ENCODE data around the gene CTBP2.
"Not testable (repeated sequence)": the region's sequence is repeated elsewhere in the genome, so short reads cannot be mapped to it uniquely, and the experiment has no call there.

The CTBP2 gene

DNA sequence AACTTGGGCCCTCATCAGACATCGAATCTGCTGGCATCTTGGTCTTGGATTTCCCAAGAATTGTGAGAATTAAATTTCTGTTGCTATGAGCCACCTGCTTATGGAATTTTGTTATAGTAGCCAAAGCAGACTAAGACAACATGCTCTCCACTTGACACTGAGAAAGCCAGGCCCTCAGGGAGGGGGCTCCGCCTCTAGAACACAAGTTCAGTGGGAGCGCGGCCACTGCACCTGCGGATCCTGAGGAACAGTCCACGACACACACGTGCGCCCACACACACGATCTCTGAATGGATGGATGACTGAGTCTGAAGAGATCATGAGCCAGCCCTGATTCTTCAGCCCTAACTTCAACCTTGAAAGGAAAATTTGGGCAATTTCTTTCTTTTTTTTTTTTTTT, 73.7 kb downstream of the CTBP2 start:
- no peak for DNase-seq (ENCODE audit: low spot score)

DNA sequence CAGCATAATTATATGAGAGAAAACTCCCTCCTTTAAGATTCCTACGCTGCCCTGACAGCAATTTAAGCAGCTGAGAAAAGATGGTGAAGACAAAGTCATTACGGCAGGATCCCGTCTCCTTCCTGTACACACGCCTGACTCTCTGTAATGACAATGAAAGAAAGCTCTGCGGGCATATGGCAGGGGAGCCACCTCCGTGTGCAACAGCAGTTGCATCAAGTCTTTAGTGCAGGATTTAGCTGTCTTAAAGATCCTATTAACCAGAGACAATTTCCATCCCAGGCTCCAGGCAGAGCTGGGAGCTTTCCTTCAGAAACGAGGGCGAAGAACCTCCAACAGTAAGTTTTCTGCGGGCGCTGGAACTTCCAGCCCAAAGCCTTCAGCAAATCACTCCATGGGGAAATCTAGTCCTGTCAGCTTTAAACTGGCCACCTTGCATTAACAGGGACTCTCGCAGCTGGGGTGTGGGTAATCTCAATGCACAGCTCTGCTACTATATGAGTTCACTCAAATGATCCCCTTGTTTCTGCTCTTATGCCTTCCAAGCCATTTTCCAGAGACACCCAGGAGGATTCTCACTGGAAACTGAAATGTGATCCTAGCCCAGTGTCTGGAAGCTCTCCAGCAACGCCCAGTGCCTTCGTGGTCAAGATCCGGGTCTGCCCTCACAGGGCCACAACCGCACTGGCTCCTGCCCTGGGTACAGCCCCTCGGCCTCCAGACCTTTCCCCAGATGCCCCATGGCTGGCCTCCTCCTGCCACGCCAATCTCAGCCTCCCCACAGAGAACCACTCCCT, 74.9 kb downstream of the CTBP2 start:
- DNase-seq (ENCODE audit: low spot score): no peak

DNA sequence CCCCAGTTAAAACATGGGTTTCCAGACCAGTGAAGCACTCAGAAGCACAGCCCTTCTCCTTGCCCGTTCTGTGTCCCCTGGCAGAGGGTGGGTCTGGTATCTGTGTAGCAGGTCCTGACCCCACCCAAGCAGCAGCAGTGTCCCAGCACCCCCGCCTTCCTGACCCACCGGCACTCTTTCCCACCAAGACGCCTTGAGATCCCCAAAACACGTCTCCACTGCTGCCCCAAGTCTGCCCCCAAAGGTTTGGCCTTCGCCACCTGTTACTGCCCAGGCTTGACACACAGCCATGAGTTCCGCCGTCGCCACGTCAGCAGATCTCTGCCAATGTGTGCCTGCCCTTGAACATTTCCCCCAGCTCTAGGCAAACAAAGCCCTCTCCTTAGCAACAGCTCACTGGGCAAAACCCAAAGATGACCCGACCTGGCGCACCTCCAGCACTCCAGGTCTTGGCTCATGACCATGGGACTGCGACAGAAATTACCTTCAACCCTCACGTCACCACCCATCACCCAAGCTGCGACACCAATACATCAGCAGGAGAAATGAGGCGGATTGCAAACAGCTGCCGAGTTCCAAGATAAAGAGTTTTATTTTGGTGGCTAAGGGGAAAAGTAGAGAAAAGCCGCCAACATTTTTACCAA, 75.6 kb downstream of the CTBP2 start:
- no peak for DNase-seq (ENCODE audit: low spot score)

- DNase-seq (ENCODE audit: low spot score): no peak
These were observed 76.2 kb downstream of the CTBP2 start for GRCh38 chr10:125084191-125084613.

DNA sequence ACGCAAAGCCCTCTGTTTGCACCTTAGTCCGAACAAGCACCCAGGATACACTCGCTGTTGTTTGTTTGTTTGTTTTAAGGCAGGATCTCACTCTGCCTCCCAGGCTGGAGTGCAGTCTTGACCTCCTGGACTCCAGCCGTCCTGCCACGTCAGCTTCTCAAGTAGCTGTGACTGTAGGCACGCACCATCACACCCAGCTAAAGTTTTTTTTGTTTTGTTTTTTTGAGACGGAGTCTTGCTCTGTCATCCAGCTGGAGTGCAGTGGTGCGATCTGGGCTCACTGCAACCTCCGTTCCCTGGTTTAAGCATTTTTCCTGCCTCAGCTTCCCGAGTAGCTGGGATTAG, 76.8 kb downstream of the CTBP2 start:
- DNase-seq (ENCODE audit: low spot score): no peak

DNA sequence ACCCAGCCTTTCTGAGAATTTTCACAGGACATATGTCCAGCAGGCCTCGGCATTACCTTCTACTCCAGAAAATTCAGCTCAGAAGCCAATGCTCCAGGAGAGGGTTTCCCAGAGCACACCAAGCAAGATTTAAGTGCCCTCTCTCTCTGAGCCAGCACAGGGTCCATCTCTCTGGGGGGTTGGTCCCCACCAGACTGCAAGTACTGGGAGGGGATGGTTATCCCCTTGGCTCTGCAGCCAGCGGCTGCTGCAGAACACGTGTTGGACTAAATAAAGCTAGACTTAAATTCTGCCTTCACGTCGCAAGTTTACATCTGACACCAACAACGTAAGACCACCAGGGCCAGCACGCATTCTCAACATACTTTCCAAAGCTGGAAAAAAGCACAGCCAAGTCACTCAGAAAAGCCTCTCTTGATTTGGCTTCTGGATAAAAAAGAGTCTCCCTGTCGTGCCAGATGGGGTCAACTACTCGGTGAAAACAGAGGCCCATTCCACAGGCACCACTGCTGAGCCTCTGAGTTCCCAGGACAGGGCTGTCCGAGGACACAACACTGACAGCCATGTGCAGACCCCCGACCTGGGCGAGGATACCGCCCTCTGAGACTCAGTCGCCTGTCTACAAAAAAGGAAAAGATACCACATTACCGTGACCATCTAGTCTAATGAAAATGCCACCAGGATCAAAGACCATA, 77.3 kb downstream of the CTBP2 start:
- no peak for DNase-seq (ENCODE audit: low spot score)

DNA sequence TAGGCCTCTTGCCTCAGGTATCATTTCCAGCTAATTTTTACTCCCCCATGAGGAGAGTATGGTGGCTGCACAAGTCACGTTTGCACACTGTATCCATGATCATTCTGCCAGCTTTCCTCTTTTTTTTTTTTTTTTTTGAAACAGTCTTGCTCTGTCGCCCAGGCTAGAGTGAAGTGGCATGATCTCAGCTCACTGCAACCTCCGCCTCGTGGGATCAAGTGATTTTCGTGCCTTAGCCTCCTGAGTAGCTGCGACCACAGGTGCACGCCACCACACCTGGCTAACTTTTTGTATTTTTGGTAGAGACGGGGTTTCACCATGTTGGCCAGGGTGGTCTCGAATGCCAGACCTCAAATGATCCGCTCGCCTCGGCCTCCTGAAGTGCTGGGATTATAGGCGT, 77.9 kb downstream of the CTBP2 start:
- DNase-seq (ENCODE audit: low spot score): not testable (repeated sequence)

DNA sequence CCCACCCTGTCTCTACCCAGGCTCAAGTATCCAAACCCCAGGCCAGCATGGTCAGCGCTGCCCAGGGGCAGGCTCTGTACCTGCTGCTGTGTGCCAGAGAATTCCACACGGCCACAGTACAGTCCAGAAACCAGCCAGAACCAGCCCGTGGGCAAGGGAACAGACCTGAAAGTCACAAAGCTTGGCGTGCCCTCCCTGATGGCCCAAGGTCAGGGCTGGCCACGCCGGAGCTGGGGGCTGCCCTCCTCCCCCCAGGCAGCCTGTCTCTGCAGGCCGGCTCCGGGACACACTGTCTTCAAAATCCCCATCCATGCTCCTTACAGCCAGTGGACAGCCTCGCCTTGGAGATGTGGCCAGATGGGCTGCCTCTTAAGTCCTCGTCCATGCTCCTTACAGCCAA, 78.4 kb downstream of the CTBP2 start:
- DNase-seq (ENCODE audit: low spot score): no peak

DNA sequence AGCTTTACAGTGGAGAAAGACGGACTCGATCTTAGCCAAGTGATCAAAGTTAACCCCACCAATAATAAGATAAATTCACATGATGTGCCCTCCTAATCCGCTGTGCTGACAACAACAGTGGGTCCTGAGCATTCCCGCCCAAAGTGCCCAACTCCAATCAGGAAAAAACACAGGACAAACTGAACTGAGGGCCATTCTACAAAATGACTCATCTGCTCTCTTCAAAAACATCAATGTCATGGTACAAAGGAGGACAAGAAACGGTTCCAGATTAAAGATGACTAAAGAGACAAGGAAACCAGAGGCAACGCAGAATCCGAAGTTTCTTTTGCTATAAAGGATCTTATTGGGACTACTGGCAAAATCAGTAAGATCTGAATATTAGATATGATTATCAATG, 79.4 kb downstream of the CTBP2 start:
- no peak for DNase-seq (ENCODE audit: low spot score)

- DNase-seq (ENCODE audit: low spot score): no peak
These were observed 80.1 kb downstream of the CTBP2 start for GRCh38 chr10:125080296-125080695.

- DNase-seq (ENCODE audit: low spot score): no peak
These were observed 81.2 kb downstream of the CTBP2 start for GRCh38 chr10:125079091-125079600.

DNA sequence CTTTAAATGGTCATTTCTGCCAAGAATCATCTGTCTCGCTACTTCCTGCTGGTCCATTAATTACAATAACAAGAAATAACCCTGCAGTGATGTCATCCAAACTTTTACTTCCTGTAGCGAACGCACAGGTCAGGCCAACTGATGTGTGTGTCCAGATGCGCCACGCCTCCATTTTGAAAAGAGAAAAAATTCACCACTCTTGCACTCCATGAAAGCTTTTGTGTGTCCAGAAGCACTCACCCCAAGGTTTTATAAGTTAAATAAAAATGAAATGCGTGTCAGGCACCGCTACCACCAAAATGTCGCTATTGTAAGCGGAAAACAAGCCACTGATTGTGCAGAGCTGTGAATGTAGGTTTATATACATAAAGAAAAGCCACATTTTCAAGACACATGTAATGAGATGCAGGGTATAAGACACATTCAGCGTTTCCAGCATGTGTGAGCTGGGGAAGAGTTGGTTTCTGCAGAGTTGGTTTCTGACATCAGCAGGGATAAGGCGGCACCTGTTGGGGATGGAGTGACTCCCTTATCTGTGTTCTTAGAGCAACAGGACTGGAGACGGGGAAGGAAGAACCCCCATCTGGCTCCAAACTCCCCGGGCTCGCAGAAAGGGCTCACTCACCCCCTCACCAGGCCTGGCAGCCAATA, 83.3 kb downstream of the CTBP2 start:
- no peak for DNase-seq (ENCODE audit: low spot score)

DNA sequence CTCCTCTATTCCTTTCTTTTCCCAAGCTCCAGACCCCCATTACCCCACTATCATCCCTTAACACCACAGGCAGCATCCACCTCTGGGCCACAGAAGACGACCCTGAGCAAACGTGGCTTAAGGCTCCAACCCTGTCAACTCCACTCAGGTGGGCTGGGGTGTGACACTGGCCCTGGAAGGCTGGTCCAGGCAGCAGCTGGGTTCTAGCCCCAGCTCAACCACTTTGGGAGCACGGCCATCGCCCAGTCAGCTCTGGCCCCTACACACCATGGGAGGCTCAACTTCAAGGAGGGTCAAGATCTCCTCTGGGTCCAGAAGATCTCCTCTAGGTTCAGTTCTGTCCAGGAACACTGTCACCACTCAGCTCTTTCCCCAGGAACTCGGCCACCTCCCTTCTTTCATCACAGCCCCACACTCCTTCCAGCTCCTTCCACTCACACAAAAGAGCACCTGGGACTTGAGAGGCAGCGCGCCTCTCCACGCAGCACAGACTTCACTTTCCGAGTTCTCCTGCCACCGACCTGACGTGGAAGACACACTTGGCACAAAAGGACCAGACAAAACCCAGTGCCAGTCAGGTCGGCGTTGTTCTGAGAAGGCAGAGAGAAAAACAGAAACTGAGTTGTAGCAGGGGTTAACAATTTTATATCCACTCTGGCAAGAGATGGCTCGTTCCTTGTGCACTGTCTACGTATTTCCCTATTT, 84.1 kb downstream of the CTBP2 start:
- no peak for DNase-seq (ENCODE audit: low spot score)

DNA sequence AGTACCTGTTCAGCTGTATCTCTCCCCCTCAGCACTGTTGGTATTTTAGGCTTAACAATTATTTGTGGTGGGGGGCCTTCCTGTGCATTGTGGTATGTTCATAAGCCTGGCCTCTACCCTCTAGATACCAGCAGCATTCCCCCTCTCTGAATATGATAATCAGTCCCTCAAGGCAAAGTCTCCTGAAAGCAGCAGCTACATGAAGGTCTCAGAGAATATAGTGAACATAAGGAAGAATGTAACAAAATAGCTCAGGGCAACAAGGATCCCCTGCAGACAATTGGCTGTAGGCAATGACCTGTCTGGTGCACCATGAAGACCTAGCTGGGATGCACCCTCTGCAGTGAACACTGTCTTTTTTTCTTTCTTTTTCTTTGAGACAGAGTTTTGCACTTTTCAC, 86.4 kb downstream of the CTBP2 start:
- DNase-seq (ENCODE audit: low spot score): no peak

DNA sequence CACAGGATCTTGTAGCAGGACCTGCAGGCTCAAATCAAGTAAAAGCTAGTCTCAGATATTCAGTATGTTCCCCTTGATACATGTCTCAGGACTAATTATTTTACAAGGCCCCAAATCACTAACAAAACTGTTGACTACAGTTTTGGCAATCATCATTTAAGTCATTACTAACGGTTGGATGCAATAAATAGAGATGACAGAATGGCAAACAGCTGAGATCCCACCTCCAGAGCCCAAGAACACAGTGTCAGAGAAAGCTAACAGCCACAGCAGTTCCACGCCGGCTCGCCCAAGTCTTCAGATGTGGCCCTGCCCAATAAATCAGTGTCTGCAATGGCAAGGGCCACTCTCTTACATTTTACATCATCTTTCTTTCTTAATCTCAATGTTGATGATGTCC, 87.6 kb downstream of the CTBP2 start:
- no peak for DNase-seq (ENCODE audit: low spot score)

DNA sequence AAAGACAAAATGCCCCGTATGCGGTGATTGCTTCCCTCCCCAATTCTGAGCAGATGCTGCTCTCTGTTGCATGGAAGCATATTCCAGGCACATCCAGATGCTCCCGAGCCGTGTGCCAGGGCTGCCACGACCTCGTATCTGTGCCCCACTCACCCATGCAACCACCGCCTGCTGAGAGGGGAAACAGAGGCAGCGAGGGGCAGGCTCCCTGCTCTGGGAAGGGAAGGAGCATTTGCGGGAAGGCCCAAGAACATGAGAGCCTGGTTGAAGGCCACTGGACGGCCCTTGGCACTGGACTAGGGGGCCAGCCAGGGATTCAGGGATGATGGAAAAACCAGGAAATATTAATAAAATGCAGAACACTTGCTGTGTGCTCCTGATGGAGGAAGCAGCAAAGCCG, 89.4 kb downstream of the CTBP2 start:
- DNase-seq (ENCODE audit: low spot score): no peak

DNA sequence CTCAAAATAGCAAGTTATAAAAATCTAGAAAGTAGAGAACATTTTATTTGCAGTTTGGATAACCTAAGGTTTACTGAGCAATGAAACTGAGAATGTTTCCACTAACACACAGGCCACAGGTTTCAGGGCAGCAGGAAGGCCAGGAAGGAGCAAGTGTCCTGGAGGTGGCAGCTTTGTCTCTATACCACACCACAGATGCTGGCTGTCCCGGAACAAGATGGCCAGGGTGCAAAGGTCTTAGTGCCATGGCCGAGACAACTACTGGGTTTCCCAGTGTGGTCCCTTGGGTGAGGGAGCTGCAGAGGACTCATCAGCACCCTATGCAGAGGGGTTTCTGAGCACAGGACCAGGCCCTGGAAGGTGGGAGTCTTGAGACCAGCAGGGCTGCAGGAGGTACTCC, 92.0 kb downstream of the CTBP2 start:
- no peak for DNase-seq (ENCODE audit: low spot score)

- no peak for DNase-seq (ENCODE audit: low spot score)
These were observed 92.6 kb downstream of the CTBP2 start for GRCh38 chr10:125067764-125068163.

DNA sequence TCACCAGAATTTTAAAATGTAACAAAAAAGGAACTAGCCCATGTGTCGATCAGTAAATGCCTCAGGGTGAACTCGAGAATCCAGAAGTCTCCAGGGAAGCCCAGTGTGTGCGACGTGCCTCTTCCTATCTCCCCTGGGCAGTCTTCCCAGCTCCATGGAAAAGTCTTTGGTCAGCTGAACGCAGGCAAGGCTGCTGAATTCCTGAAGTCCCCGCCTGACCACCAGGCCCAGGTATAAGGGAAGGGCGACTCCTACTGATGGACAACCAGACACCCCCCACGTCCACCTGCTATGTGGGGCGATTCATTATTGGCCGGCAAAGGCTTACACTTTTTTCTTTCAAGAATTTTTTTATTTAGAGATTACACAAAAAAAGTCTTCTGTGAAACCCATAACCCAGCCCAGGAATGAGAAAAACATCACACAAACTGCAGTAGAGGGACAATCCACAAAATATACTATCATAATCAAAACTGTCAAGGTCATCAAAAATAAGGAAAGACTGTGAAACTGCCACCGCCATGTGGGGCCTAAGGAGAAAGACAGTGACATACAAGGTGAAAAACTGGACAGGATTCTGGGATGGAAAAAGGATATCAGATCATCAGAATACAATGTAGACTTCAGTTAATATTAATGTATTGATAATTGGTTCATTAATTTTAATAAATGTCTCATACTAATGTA, 93.5 kb downstream of the CTBP2 start:
- DNase-seq (ENCODE audit: low spot score): no peak

DNA sequence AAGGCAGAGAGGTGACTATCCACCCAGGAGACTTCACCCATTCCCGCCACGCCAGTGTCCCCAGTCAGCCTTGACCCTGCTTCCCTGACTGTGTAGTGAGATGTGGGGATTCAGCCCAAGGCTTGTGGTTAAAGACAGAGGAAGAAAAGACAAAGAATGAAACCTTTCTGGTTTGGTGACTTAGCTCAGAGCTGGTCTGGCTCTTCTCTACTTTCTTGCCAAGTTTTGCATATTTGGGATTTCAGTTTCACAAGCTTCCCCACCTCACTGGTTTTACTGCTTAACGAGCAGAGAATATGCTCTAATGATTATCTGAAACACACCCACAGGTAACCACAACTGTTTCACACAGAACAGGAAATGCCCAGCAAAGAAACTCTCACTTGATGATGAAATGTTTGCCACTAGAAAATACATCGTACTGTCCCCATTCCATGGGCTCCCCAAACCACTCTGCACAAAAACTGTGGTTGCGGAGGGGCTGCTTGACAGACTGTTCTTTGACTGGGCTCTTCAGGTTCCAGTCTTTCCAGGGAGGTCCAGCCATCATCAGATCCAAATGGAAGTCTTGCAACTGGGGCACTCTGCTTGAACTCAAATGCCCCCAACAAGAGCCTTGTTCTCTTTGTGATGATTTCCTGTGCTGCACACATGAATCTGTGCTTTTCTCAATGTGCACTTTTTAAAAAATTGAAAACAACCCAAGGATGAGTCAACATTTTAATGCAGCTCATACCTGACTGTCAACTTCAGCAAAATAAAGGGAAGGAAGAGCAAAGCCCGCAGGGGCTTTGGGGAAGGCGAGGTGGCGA, 95.5 kb downstream of the CTBP2 start:
- DNase-seq (ENCODE audit: low spot score): peak; percentile 22
